H1 (cell line): ENCODE results near the gene MGMT. TPM values are rescaled to one million over a fixed set of nuclear protein-coding genes. Genes with fewer than 3 reads are reported as not detected.

ENCODE experiments used
- CREB1 ChIP-seq: IDR thresholded peaks from 2 replicates; pipeline ENCODE4 v1.6.1; 2012; ENCODE audit warnings: inconsistent platforms
- EP300 ChIP-seq, 2 experiments: IDR thresholded peaks; 1 replicate in 1 of 2; 2 replicates in 1 of 2; pipeline ENCODE4 v1.6.1; 2011 to 2012; ENCODE audit warnings: low read depth in 2 of 2, low read length in 2 of 2, mild to moderate bottlenecking in 2 of 2, borderline replicate concordance in 1 of 2, inconsistent platforms in 1 of 2, moderate library complexity in 1 of 2
- PHF8 ChIP-seq: fragments of 200-600 bp; sonication (generic); conservative IDR thresholded peaks from 2 replicates; pipeline ENCODE4 v1.7.1; 2012; ENCODE audit warnings: low read depth, mild to moderate bottlenecking, inconsistent platforms, low read length, moderate library complexity
- POLR2A ChIP-seq, 2 experiments: IDR thresholded peaks; 1 replicate in 1 of 2; 2 replicates in 1 of 2; pipeline ENCODE4 v1.6.1; 2011; ENCODE audit warnings: low read depth in 2 of 2, low read length in 2 of 2, mild to moderate bottlenecking in 2 of 2; ENCODE audit errors: control extremely low read depth in 1 of 2
- RBBP5 ChIP-seq: IDR thresholded peaks from 2 replicates; pipeline ENCODE4 v1.7.1; 2012; ENCODE audit warnings: low read depth, mild to moderate bottlenecking, inconsistent platforms, low read length, moderate library complexity, borderline replicate concordance
- ZNF274 ChIP-seq: IDR thresholded peaks from 2 replicates; pipeline ENCODE4 v1.7.0; 2012; ENCODE audit warnings: low read length, borderline replicate concordance; ENCODE audit errors: extremely low read depth
- polyA plus RNA-seq, 7 experiments: library from polyadenylated mRNA; depleted of rRNA in 3 of 7; stranded (reverse) in 5 of 7; unstranded in 2 of 7; fragments of >200 nt in 5 of 7; fragments of 200-250 nt in 2 of 7; gene quantifications; 1 replicate in 5 of 7; 2 replicates in 1 of 7; 4 replicates in 1 of 7; pipeline versions ENCODE4 v1.2.1 to v1.2.3, GENCODE V29; 2011 to 2013; ENCODE audit warnings: missing spikeins in 2 of 7, mixed read lengths in 2 of 7
- total RNA-seq: library from RNA; stranded (reverse); fragmentation: NEBNext Ultra II Directional; extraction: Animal tissue kit (Norgen Biotek cat#: 25700); gene quantifications from 2 replicates; pipeline ENCODE4 v1.2.1, GENCODE V29; 2021

Gene MGMT
- total and polyA plus RNA-seq, 2 of the 8 experiments (the other 6 are each of a cell fraction or from before 2014, with no cell fraction given): 9.9 to 10.7 TPM

- no peak for TF ChIP-seq EP300 (IDR thresholded peaks at IDR 0.05; ENCODE audit: borderline replicate concordance in 1 of 2, low read depth in 2 of 2, low read length in 2 of 2)
- TF ChIP-seq RBBP5: no peak
- TF ChIP-seq ZNF274: no peak
- no peak for TF ChIP-seq POLR2A (IDR thresholded peaks at IDR 0.05; ENCODE audit: control extremely low read depth in 1 of 2, low read depth in 2 of 2, low read length in 2 of 2)
- no peak for TF ChIP-seq CREB1
- no peak for TF ChIP-seq PHF8
These were observed 145.6 kb downstream of the MGMT start (continued) for GRCh38 chr10:129612481-129613109.
